IMR-90 (cell line): ENCODE data around the gene BCL11B. TPM values are rescaled to one million over a fixed set of nuclear protein-coding genes. Genes with fewer than 3 reads are reported as not detected.

Experiments
- ATAC-seq: fragments of 200-7000 bp; cut with Tn5 transposase; 2 replicates; pipeline ENCODE4 v1.9.1; 2020; ENCODE audit warnings: low read depth, mild to moderate bottlenecking, moderate library complexity
- BruUV-seq: library from RNA; stranded (reverse); fragments of 400-500 nt; replicated peaks from 2 replicates; lab custom pipeline; 2021; lab: Mats Ljungman, UMichigan
- CTCF ChIA-PET: fragments of 300-600 bp; formaldehyde crosslinking; extraction: SDS; loops from one replicate; lab custom pipeline; 2021; ENCODE audit warnings: antibody characterized with exemption; lab: Yijun Ruan, JAX
- POLR2A ChIA-PET: fragments of 300-600 bp; sonication (Branson Sonifier 250); formaldehyde crosslinking; loops from one replicate; lab custom pipeline; 2022; ENCODE audit warnings: antibody characterized with exemption; ENCODE audit not compliant: unreplicated experiment; lab: Charles Lee
- DNase-seq: peaks from one replicate; pipeline ENCODE4 v3.0.0; 2013
- H2AFZ ChIP-seq: replicated peaks from 2 replicates; pipeline ENCODE3; 2013; ENCODE audit warnings: low read length, mild to moderate bottlenecking; ENCODE audit not compliant: poor library complexity
- H2AK5ac ChIP-seq: 2 replicates; pipeline ENCODE4 v1.6.1; 2013; ENCODE audit warnings: low read depth, low read length, inconsistent platforms
- H2AK9ac ChIP-seq: replicated peaks from 2 replicates; pipeline ENCODE3; 2013; ENCODE audit warnings: mild to moderate bottlenecking, low read depth, low read length, moderate library complexity; ENCODE audit not compliant: poor library complexity
- H2BK120ac ChIP-seq: 2 replicates; pipeline ENCODE4 v1.6.1; 2013; ENCODE audit warnings: low read depth, low read length, inconsistent platforms
- H2BK15ac ChIP-seq: 3 replicates; pipeline ENCODE4 v1.6.1; 2013; ENCODE audit warnings: low read depth, low read length, inconsistent platforms
- H2BK20ac ChIP-seq: 2 replicates; pipeline ENCODE4 v1.6.1; 2013; ENCODE audit warnings: low read depth, mild to moderate bottlenecking, inconsistent platforms, low read length, moderate library complexity
- H2BK5ac ChIP-seq: 2 replicates; pipeline ENCODE4 v1.6.1; 2013; ENCODE audit warnings: mild to moderate bottlenecking, low read depth, low read length, inconsistent platforms; ENCODE audit not compliant: poor library complexity, severe bottlenecking
- H3K14ac ChIP-seq: replicated peaks from 2 replicates; pipeline ENCODE4 v1.6.1; 2013; ENCODE audit warnings: low read depth, low read length, inconsistent platforms
- H3K18ac ChIP-seq: 2 replicates; pipeline ENCODE4 v1.6.1; 2013; ENCODE audit warnings: low read depth, low read length, control low read depth
- H3K23ac ChIP-seq: 2 replicates; pipeline ENCODE4 v1.6.1; 2013; ENCODE audit warnings: low read depth, low read length, inconsistent platforms
- H3K27ac ChIP-seq: 2 replicates; pipeline ENCODE4 v1.5.1; 2013; ENCODE audit warnings: mild to moderate bottlenecking, control low read depth, low read length; ENCODE audit not compliant: insufficient read depth
- H3K27me3 ChIP-seq: 2 replicates; pipeline ENCODE4 v1.6.1; 2013; ENCODE audit warnings: low read length; ENCODE audit not compliant: control insufficient read depth, insufficient read depth
- H3K36me3 ChIP-seq: 2 replicates; pipeline ENCODE4 v1.6.1; 2013; ENCODE audit warnings: low read length, mixed read lengths; ENCODE audit not compliant: control insufficient read depth, insufficient read depth
- H3K4ac ChIP-seq: 2 replicates; pipeline ENCODE4 v1.6.1; 2013; ENCODE audit warnings: low read depth, low read length, inconsistent platforms
- H3K4me1 ChIP-seq: 2 replicates; pipeline ENCODE4 v1.6.1; 2013; ENCODE audit warnings: low read length, mixed read lengths; ENCODE audit not compliant: control insufficient read depth, insufficient read depth
- H3K4me2 ChIP-seq: 2 replicates; pipeline ENCODE4 v1.6.1; 2013; ENCODE audit warnings: low read depth, mild to moderate bottlenecking, control low read depth, low read length, moderate library complexity
- H3K4me3 ChIP-seq: 2 replicates; pipeline ENCODE4 v1.5.1; 2013; ENCODE audit warnings: low read depth, mild to moderate bottlenecking, control low read depth, low read length, moderate library complexity; ENCODE audit not compliant: insufficient read depth
- H3K56ac ChIP-seq: 2 replicates; pipeline ENCODE4 v1.6.1; 2013; ENCODE audit warnings: low read length, inconsistent platforms; ENCODE audit not compliant: insufficient read depth; ENCODE audit errors: extremely low read depth
- H3K79me1 ChIP-seq, 2 experiments: 2 replicates each; pipeline ENCODE4 v1.6.1; 2013; ENCODE audit warnings: low read length in 2 of 2, inconsistent platforms in 1 of 2, low read depth in 1 of 2
- H3K9ac ChIP-seq: 2 replicates; pipeline ENCODE4 v1.6.1; 2013; ENCODE audit warnings: low read depth, low read length, control low read depth
- H3K9me1 ChIP-seq: 2 replicates; pipeline ENCODE4 v1.6.1; 2013; ENCODE audit warnings: low read length, inconsistent platforms; ENCODE audit not compliant: insufficient read depth
- H3K9me3 ChIP-seq: 2 replicates; pipeline ENCODE4 v1.6.1; 2013; ENCODE audit warnings: low read length; ENCODE audit not compliant: control insufficient read depth, insufficient read depth
- H4K20me1 ChIP-seq: 2 replicates; pipeline ENCODE4 v1.6.1; 2013; ENCODE audit warnings: low read length, inconsistent platforms; ENCODE audit not compliant: insufficient read depth
- H4K5ac ChIP-seq: 2 replicates; pipeline ENCODE4 v1.6.1; 2013; ENCODE audit warnings: mild to moderate bottlenecking, low read depth, low read length, control low read depth
- H4K8ac ChIP-seq, 2 experiments: 2 replicates each; pipeline ENCODE4 v1.6.1; 2013; ENCODE audit warnings: low read depth in 2 of 2, low read length in 2 of 2, control low read depth in 1 of 2, inconsistent platforms in 1 of 2
- H4K91ac ChIP-seq: 2 replicates; pipeline ENCODE4 v1.6.1; 2013; ENCODE audit warnings: low read depth, low read length, inconsistent platforms; ENCODE audit not compliant: insufficient read depth
- BHLHE40 ChIP-seq: fragments of 150-350 bp; IDR thresholded peaks from 2 replicates; pipeline ENCODE4 v1.6.1; 2016; ENCODE audit warnings: mild to moderate bottlenecking, low read depth, low read length
- CHD1 ChIP-seq: IDR thresholded peaks from 2 replicates; pipeline ENCODE4 v1.6.1; 2012; ENCODE audit warnings: low read depth, low read length, improper control_type of control experiment
- FOS ChIP-seq: fragments of 150-350 bp; IDR thresholded peaks from 2 replicates; pipeline ENCODE4 v1.6.1; 2016; ENCODE audit warnings: low read depth, low read length
- MAFK ChIP-seq: IDR thresholded peaks from 2 replicates; pipeline ENCODE4 v1.6.1; 2012; ENCODE audit warnings: low read depth, low read length, improper control_type of control experiment
- RCOR1 ChIP-seq: IDR thresholded peaks from 2 replicates; pipeline ENCODE4 v1.6.1; 2012; ENCODE audit warnings: mild to moderate bottlenecking, low read length, improper control_type of control experiment; ENCODE audit not compliant: insufficient replicate concordance
- RFX5 ChIP-seq: IDR thresholded peaks from 2 replicates; pipeline ENCODE4 v1.8.0; 2012; ENCODE audit warnings: low read depth, mild to moderate bottlenecking, low read length, moderate library complexity
- SMC3 ChIP-seq: fragments of 150-350 bp; IDR thresholded peaks from 2 replicates; pipeline ENCODE4 v1.6.1; 2016; ENCODE audit warnings: low read depth, mild to moderate bottlenecking, antibody characterized with exemption, low read length, moderate library complexity
- WGBS, 2 experiments: methylation state at CpG; one replicate each; pipeline versions ENCODE4 v1.1.5 to v1.1.7; 2013; ENCODE audit warnings: missing lambda C conversion rate in 2 of 2; ENCODE audit not compliant: insufficient read length in 1 of 2; ENCODE audit errors: extremely low coverage in 2 of 2; 5-methylcytosine and 5-hydroxymethylcytosine counted together
- dilution Hi-C: fragments of 300-500 bp; cut with HindIII; formaldehyde crosslinking; loops from one replicate; pipeline ENCODE4 v1.14.3; 2018; ENCODE audit warnings: low sequenced_read_pairs; ENCODE audit not compliant: unreplicated experiment
- in situ Hi-C: fragments of 300-500 bp; cut with MboI; formaldehyde crosslinking; loops from 3 replicates; pipeline ENCODE4 v1.14.3; 2019; ENCODE audit warnings: low sequenced_read_pairs, inconsistent platforms, mixed read lengths
- intact Hi-C: fragments of 100-400 bp; cut with micrococcal nuclease; formaldehyde crosslinking; loops from 2 replicates; pipeline ENCODE4 v1.10.0; 2022
- polyA plus RNA-seq, 3 experiments: library from polyadenylated mRNA; depleted of rRNA; stranded (reverse); fragments of >200 nt; gene quantifications; 2 replicates each; pipeline ENCODE4 v1.2.3, GENCODE V29; 2012; ENCODE audit warnings: low replicate concordance in 1 of 3
- total RNA-seq: library from RNA; depleted of rRNA; stranded (reverse); fragments of >200 nt; gene quantifications from 2 replicates; pipeline ENCODE4 v1.2.3, GENCODE V29; 2012
- TF ChIP-seq, protein P1 (sequence below): fragments of 150-350 bp; IDR thresholded peaks from 2 replicates; pipeline ENCODE4 v1.6.1; 2016; ENCODE audit warnings: low read depth, mild to moderate bottlenecking, low read length, moderate library complexity, borderline replicate concordance
- TF ChIP-seq, protein P2 (sequence below): fragments of 150-350 bp; IDR thresholded peaks from 2 replicates; pipeline ENCODE4 v1.6.1; 2017; ENCODE audit warnings: mild to moderate bottlenecking, antibody characterized with exemption, low read length, low read depth

Gene BCL11B
- total and polyA plus RNA-seq, 2 of the 4 experiments (the other 2 are of a cell fraction): under 0.01 TPM; not detected in 1

DNA sequence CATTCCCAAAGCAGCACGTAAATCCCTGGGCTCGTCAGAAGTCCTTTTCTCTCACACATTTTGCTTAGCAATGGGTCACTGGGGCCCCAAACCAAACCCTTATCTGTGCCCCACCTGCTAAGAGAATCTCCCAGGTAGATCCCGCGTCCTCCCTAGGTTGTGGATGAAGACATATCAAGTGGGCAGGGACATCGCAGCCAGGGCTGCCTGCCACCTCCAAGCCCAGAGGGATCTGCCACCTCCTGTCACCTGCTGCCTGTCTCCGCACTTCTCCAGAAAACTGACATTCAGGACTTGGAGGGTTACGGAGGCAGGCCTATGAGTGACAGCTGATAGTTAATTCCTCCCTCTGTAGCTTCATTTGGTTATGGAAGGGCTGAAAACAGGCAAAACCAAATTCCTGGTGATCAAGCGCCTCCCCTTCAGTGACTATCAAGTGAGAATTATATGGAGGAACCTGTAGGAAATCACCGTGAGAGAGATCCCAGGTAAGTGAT is 19.5 kb downstream of the BCL11B start:
- BruUV-seq: no TSS peak
- H3K9me1 ChIP-seq: no peaks in the 10 kb centered on the region
- WGBS, 2 experiments: 77% methylated on average over 2 of the region's 9 CpGs; no CpG with 5 or more reads in 1 of the 2 experiments

More for the DNA sequence above, 19.5 kb downstream of the BCL11B start:
- no peak for TF ChIP-seq RFX5
- no peak for TF ChIP-seq SMC3
- TF ChIP-seq FOS: no peak
- TF ChIP-seq BHLHE40: no peak
- no peak for TF ChIP-seq RCOR1
- TF ChIP-seq, protein P1, sequence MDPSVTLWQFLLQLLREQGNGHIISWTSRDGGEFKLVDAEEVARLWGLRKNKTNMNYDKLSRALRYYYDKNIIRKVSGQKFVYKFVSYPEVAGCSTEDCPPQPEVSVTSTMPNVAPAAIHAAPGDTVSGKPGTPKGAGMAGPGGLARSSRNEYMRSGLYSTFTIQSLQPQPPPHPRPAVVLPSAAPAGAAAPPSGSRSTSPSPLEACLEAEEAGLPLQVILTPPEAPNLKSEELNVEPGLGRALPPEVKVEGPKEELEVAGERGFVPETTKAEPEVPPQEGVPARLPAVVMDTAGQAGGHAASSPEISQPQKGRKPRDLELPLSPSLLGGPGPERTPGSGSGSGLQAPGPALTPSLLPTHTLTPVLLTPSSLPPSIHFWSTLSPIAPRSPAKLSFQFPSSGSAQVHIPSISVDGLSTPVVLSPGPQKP: no peak
- no peak for TF ChIP-seq CHD1
- TF ChIP-seq, protein P2, sequence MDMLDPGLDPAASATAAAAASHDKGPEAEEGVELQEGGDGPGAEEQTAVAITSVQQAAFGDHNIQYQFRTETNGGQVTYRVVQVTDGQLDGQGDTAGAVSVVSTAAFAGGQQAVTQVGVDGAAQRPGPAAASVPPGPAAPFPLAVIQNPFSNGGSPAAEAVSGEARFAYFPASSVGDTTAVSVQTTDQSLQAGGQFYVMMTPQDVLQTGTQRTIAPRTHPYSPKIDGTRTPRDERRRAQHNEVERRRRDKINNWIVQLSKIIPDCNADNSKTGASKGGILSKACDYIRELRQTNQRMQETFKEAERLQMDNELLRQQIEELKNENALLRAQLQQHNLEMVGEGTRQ: no peak
- TF ChIP-seq MAFK: no peak
- Histone ChIP-seq H3K56ac (no peak overlapping the region), H2BK5ac (no peak overlapping the region), H3K4me2 (no peak overlapping the region), H3K9ac (no peak overlapping the region), H3K9me3 (no peaks in the 10 kb centered on the region), H3K4me3 (no peak overlapping the region), H2BK120ac (no peak overlapping the region), H2BK15ac (no peak overlapping the region), H3K79me1 (no peaks in the 10 kb centered on the region), H4K8ac (no peak overlapping the region), H3K14ac (no peak overlapping the region), H3K4ac (no peak overlapping the region), H2AK5ac (no peak overlapping the region), H3K4me1 (no peaks in the 10 kb centered on the region), H3K27ac (no peak overlapping the region), H2BK20ac (no peak overlapping the region), H4K5ac (no peak overlapping the region), H4K20me1 (no peaks in the 10 kb centered on the region), H3K18ac (no peak overlapping the region), H3K27me3 (peaks cover 4% of the 10 kb centered on the region; the same call in 1 of the 2 replicates), H2AK9ac (no peak overlapping the region), H4K91ac (no peak overlapping the region), H3K23ac (no peak overlapping the region), H3K36me3 (no peaks in the 10 kb centered on the region), H2AFZ (no peak overlapping the region)
- intact Hi-C loops: no loop called here
- ATAC-seq (no peak), DNase-seq (no peak)
- ChIA-PET CTCF (no interaction called here), POLR2A (no interaction called here)
- in situ Hi-C loops: no loop called here
- dilution Hi-C loops: no loop called here
